Measurements from ENCODE around the gene MCF2L.

MCF2L gene

DNA sequence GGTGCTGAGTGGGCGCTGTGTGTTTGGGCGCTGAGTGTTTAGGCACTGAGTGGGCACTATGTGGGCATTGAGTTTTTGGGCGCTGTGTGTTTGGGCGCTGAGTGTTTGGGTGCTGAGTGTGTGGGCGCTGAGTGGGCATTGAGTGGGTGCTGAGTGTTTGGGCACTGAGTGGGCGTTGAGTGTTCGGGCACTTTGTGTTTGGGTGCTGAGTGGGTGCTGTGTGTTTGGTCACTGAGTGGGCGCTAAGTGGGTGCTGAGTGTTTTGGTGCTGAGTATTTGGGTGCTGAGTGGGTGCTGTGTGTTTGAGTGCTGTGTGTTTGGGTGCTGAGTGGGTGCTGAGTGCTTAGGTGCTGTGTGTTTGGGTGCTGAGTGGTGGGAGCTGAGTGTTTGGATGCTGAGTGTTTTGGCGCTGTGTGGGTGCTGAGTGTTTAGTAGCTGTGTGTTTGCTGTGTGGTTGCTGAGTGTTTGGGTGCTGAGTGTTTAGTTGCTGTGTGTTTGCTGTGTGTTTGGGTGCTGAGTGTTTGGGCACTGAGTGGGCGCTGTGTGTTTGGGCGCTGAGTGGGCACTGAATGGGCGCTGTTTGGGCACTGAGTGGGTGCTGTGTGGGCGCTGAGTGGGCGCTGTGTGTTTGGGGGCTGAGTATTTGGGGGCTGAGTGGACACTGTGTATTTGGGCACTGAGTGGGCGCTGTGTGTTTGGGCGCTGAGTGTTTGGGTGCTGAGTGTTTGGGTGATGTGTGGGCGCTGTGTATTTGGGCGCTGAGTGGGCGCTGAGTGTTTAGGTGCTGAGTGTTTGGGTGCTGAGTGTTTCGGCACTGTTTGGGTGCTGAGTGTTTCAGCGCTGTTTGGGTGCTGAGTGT lies 89.3 kb downstream of the MCF2L start:
- FAIRE-seq: no peak
- DNase-seq (ENCODE audit: extremely low spot score, insufficient read length, low read depth): no peak

DNA sequence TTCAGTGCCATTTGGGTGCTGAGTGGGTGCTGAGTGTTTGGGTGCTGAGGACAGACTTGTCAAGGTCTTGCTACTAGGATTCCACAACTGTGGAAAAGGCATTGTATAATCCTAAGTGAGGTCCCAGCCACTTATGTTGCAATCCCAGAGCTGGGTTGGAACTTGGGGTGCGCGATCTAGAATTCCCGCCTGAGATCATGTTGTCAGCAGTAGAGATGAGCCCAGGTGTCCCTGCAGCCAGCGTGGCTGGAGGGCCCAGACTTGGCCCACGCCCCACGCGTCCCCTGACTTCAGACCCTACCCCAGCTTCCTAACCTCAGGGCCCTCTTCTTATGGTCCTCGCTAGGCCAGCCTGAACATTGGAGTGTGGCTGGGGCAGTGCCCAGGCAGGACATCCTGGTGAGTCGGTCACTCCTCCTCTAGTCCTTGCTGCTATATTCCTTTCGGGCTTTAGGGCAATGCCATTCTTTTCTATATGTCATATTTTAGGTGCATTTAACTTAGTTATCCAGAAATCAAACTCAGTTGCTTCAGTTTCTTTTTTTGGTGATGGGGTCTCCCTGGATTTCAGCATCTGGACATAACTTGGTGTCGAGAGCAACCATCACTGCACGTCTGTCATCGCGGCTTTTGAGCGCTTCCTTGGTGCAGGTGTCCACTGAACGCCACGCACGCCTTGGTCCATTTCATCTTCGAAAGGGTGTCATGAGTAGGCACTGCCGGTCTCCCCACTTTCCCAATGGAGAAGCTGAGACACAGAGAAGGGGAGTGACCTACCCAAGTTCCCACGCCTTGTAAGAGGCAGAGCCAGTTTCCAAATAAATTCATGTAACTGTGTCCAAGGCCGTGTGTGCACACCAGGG lies 90.2 kb downstream of the MCF2L start:
- FAIRE-seq (no peak), DNase-seq (ENCODE audit: extremely low spot score, insufficient read length, low read depth) (no peak)

- no peak for DNase-seq (ENCODE audit: extremely low spot score, insufficient read length, low read depth)
- FAIRE-seq: no peak
Measured at GRCh38 chr13:113059891-113060290, 90.9 kb downstream of the MCF2L start.

DNA sequence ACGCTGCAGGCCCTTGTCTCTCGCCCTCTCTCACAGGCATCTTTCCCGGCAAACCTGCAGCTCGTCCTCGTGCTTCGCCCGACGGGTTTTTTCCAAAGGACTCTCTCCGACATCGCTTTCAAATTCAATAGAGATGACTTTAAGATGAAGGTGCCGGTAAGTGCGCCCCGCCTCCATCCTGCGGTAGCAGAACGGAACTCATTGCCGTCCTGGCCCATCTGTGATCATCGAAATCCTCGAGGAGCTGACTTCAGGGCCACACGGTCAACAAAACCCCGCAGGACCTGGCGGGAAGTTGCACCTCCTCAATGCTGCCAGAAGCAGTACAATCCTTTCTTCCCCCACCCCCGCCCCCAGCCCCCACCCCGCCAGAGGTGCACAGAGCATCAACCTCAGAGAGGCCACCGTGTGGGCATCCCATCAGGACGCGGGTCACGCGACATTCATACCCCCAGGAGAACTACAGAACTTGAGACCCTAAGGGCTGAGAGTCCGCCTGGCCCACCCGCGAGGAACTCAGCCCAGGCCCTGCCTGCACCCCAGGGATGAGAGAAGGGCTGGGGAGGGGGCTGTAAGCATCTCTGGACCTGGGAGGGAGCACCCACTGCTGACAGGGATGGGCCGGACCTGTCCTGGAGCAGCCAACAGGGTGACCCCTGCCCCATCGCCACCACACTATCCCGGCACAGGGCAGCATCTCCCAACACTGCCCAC lies 91.7 kb downstream of the MCF2L start:
- no peak for FAIRE-seq
- DNase-seq (ENCODE audit: extremely low spot score, insufficient read length, low read depth): no peak

- FAIRE-seq (no peak), DNase-seq (ENCODE audit: extremely low spot score, insufficient read length, low read depth) (no peak)
Measured at GRCh38 chr13:113061271-113061625, 92.2 kb downstream of the MCF2L start.

- no peak for FAIRE-seq
- DNase-seq (ENCODE audit: extremely low spot score, insufficient read length, low read depth): no peak
Measured at GRCh38 chr13:113061796-113062425, 92.9 kb downstream of the MCF2L start.

DNA sequence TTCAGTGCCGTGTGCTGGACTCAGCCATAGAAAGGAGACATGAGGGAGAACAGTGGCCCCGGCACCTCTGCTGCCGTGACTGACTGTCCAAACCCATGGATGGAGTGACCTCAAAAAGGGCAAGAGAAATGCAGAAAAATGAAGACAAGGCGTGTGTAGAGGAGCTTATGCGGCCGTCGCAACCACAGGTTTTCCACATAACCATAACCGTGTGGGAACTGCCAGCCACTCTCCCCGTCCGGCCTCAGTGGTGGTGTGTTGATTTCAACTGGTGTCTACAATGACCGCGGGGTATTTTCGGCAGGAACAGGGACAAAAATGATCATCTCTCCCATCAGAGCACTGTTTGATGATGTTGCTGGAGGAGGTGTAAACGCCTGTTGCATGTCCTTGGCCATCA lies 93.7 kb downstream of the MCF2L start:
- DNase-seq (ENCODE audit: extremely low spot score, insufficient read length, low read depth): no peak
- no peak for FAIRE-seq

DNA sequence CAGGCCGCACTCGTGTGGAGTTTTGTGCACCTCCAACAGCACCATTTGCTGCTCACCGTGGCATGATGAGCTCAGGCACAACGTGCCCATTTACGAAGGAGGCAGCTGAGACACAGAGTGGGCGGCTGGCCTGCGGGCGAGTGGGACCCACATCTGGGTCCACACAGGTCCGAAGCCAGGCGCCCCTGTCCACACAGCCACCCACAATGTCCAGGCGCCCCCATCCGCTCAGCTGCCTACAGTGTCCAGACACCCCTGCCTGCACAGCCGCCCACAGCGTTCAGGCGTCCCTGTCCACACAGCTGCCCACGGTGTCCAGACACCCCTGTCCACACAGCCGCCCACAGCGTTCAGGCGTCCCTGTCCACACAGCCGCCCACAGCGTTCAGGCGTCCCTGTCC lies 94.1 kb downstream of the MCF2L start:
- FAIRE-seq: no peak
- DNase-seq (ENCODE audit: extremely low spot score, insufficient read length, low read depth): no peak

- DNase-seq (ENCODE audit: extremely low spot score, insufficient read length, low read depth) (no peak), FAIRE-seq (no peak)
Measured at GRCh38 chr13:113064000-113064533, 95.1 kb downstream of the MCF2L start.

DNA sequence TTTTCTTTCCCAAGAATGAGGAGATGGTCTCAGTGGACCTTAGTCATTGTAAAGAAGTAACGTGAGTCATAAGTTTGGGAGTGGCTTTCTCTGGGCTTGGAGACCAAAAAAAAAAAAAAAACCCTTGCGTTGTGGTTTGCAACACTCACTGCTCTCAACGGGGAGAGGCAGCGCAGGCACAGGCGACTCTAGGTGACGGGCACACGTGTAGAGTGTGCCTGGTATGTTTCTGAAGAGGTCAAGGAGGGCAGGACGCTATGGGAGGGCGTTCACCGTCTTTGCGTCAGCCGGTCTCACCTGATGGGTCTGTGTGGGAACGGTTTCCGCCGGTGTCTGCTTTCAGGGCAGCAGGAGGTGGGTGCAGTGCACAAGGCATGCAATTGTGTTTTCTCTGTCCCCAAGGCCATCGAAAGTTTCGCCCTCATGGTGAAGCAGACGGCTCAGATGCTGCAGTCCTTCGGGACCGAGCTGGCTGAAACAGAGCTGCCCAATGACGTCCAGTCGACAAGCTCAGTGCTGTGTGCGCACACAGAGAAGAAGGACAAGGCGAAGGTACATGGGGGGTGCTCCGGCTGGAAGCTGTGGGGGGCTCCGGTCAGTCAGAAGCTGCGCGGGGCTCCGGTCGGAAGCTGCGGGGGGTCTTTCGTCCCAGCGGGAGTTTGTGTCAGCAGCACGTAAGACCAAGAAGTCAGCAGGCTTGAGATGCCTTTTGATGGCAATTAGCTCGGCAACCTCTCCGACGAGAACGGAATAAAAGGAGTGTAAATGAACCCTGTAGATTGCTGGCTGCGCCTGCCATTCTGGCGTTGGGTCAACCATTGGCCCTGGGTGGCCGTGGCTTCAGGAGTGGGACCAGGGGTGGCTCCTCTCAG lies 95.8 kb downstream of the MCF2L start:
- no peak for DNase-seq (ENCODE audit: extremely low spot score, insufficient read length, low read depth)
- no peak for FAIRE-seq

GRCh38 chr13:113065406-113066141 lies 96.6 kb downstream of the MCF2L start:
- FAIRE-seq: no peak
- DNase-seq (ENCODE audit: extremely low spot score, insufficient read length, low read depth): no peak

GRCh38 chr13:113066142-113066455 lies 97.1 kb downstream of the MCF2L start:
- no peak for FAIRE-seq
- no peak for DNase-seq (ENCODE audit: extremely low spot score, insufficient read length, low read depth)

DNA sequence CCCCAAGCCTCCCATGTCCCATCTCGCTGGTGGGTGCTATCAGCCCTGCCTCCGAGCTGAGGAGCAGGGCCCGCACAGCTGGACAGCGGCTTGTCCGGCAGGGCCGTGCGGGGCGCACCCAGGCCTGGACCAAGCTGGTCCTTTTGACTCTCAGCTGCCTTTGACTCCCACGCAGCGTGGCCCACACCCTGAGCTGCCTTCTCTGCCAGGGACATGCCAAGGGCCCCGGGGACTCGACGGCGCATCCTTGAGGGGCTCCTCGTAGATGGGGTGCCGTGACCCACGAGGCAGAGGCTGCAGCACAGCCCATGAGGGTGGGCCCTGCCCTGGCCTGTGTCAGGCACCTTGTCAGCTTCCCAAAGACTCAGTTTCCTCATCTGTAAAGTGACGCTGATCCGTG lies 97.7 kb downstream of the MCF2L start:
- DNase-seq (ENCODE audit: extremely low spot score, insufficient read length, low read depth): no peak
- FAIRE-seq: no peak

- FAIRE-seq (no peak), DNase-seq (ENCODE audit: extremely low spot score, insufficient read length, low read depth) (no peak)
Measured at GRCh38 chr13:113069861-113070805, 101.1 kb downstream of the MCF2L start.

- DNase-seq (ENCODE audit: extremely low spot score, insufficient read length, low read depth) (no peak), FAIRE-seq (no peak)
Measured at GRCh38 chr13:113070855-113071254, 101.8 kb downstream of the MCF2L start.

DNA sequence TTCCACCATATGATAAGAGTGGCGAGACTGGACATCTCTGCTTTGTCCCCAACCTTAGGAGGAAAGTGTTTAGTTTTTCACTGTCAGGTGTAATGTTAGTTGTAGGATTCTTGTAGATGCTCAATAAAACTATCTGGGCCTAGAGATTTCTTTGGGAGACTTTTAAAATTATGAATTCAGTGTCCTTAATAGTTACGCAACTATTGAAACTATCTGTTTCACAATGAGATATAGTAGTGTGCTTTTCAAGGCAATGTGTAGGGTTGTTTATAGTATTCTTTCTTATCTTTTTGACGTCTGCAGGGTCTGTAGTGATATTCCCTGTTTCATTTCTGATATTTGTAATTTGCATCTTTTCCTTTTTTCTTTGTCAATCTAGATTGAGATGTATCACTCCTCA lies 103.4 kb downstream of the MCF2L start:
- FAIRE-seq: no peak
- DNase-seq (ENCODE audit: extremely low spot score, insufficient read length, low read depth): no peak

- FAIRE-seq (no peak), DNase-seq (ENCODE audit: extremely low spot score, insufficient read length, low read depth) (no peak)
Measured at GRCh38 chr13:113073942-113074341, 104.9 kb downstream of the MCF2L start.
